HG03025 (cell line): ENCODE data around the gene ARAP1.
"Not testable (repeated sequence)": the region's sequence is repeated elsewhere in the genome, so short reads cannot be mapped to it uniquely, and the experiment has no call there.

ENCODE experiments used
- ATAC-seq: cut with Tn5 transposase; IDR thresholded peaks from one replicate; pipeline ENCODE4 v1.9.1; 2021; ENCODE audit warnings: mild to moderate bottlenecking, moderate library complexity; ENCODE audit not compliant: unreplicated experiment, low FRiP score

Gene ARAP1

DNA sequence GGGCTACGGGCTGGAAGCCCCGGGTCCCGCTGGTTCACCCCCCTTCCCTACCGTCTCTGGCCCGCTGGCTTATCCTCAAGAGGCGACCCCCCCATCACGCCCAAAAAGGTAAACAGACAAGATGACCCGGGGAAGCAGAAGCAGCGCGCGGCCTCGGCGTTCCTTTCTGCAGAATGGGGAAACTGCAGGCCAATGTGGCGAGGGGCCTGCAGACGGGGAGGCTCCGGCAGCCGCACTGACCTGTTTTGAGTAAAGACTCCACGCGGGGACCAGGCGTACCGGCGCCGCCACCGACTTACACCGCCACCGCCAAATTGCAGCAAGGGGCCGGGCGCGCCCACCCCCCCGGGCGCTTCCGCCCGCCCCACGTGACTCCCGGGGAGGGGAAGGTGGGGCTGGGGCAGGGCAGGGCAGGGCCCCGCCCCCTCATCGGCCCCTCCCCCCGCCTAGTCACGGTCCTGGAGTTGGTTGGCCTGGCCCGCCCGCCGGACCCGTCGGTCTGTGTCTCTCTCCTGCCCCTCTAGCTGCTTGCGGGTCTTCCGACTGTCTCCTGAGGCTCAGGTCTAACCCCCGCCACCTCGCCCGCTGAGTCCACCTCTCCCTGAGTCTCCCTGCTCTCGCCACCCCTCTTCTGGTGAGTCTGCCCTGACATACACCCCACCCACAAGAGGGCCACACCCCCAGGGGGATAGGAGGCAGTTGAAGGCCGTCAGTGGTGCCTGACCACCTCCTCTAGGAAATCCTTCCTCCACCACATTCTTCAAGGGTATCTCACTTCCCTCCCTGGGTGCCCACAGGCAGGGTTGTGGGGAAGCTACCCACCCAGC is at the start of gene ARAP1:
Gene ARAP1 (minus strand): TSS at position 321 of the 827 bp plus-strand sequence. CDS start 25,280 bp downstream, outside the sequence.
- ATAC-seq, result peak; percentile 47

- no peak for ATAC-seq
Observed at GRCh38 chr11:72799441-72799840, 47.2 kb upstream of the ARAP1 start.

DNA sequence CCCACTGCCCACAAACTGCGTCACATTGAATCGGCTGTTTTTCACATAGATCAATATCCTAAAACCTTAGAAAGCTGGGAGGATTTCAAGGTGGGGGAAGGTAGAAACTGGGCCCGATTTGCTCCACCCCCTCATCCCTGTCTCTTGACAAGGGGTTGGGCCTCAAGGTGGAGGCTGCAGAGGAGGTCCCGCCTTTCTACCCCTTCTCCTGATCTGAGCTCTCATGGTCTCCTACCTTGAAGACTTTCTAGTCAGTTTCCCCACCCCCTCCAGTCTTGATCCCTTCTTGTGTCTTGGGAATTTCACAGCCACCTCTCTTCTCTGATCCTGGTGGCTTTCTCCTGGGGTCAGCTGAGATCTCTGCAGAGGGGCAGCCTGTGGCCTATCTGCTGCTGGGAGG is 46.2 kb upstream of the ARAP1 start:
- ATAC-seq, result no peak

- ATAC-seq, result peak; percentile 90
Observed at GRCh38 chr11:72793425-72794367, 41.5 kb upstream of the ARAP1 start, which contains the start of gene STARD10. Gene STARD10, minus strand, starts transcription at chr11:72794047. Its CDS starts 12,866 bp downstream, at chr11:72781181.

- no peak for ATAC-seq
Observed at GRCh38 chr11:72793076-72793424, 40.8 kb upstream of the ARAP1 start.

GRCh38 chr11:72792437-72793021 is 40.3 kb upstream of the ARAP1 start:
- no peak for ATAC-seq

DNA sequence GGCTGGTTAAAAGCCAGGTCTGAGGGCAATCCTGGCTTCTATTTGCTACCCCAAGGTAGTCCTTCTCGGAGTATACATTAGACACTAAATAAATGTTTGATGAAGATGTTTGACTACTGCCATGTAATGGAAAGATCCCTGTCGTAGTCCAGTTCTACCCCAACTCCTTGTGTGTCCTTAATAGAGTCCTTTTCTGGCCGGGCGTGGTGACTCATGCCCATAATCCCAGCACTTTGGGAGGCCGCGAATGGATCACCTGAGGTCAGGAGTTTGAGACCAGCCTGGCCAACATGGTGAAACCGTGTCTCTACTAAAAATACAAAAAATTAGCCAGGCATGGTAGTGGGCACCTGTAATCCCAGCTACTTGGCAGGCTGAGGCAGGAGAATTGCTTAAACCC is 39.0 kb upstream of the ARAP1 start:
- ATAC-seq, result not testable (repeated sequence)

DNA sequence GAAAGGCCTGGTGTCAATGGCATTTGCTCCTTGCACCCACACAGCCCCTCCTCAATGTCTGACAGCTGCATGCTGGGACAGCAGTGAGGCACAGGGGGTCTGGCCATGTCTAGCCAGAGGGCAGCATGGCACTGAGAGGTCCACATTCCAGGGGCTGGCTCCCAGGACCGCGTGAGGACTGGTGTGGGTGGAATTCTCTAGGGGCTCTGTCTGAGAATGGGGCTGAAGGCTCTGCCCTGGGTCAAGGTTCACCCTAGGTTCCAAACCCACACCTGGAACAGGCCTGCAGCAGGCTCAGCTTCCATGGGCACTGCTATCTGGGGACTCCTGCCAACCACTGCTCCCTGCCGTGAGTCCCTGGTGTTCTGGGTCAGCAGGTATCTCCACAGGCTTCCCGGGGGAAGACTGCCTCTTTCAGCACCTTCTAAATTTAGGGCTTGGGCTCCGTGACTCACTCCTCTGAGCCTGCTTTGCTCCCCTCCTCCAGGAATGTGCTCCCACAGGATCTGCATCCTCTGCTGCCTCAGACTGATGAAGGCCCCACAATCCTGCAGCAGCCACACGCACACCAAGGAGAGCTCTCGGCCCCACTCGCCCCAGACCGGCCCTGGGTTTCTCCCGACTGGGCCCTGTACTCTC is 37.4 kb upstream of the ARAP1 start:
- ATAC-seq, result no peak

DNA sequence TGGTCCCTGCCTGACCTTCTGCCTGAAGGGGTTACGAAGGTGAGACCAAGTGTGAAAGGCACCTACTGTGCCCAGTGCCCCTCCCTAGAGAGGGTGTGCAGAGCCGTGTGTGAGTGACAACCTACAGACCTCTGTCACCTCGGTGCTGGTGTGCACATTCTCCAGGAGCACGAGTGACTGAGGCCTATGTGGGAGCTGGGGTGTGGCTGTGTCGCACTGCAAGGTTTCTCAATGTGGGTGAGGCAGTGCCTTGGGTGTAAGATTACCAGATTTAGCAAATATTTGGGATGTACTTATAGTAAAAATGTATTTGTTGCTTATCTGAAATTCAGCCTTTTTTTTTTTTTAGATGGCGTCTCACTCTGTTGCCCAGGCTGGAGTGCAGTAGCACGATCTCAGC is 36.0 kb upstream of the ARAP1 start:
- no peak for ATAC-seq

DNA sequence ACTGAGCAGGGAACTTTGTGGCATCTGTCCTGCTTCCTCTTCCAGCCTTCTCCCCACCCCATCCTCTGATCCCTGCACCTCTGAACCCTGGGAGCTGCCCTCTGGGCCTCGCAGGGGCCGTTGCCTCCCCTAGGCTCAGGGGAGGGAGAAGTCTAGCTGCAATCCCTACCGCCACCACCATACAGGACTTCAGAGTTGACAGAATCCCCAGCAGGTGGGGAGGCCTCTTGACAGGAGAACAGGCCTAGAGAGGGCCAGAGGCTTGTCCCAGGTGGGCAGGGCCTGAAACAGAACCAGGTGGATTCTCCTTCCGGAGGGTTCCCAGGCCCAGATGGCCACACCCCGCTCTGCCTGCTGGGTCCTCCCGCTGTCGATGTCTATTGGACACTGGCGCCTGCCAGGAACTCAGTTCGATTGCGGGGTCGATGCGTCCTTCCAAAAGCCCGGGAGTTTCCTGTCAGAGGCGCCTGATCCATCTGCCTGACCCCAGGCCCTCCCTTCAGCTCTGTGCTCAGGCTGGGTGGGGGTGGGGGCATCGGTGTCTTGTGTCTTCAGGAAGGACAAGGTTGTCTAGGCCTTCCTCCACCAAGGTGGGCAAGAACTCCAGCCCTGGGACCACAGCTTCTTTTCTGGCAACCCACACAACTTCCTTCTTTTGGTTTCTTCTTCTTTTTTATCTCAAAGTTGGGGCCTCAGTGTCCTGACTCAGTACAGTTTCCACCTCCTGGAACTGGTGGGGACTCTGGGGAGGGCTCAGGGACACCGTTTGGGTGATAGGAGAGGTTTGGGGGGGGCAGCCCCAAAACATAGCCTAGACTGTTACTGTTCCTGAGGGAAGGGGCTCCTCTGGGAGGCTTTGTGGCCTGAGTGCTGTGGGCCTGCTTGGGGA is 35.3 kb upstream of the ARAP1 start:
- no peak for ATAC-seq

DNA sequence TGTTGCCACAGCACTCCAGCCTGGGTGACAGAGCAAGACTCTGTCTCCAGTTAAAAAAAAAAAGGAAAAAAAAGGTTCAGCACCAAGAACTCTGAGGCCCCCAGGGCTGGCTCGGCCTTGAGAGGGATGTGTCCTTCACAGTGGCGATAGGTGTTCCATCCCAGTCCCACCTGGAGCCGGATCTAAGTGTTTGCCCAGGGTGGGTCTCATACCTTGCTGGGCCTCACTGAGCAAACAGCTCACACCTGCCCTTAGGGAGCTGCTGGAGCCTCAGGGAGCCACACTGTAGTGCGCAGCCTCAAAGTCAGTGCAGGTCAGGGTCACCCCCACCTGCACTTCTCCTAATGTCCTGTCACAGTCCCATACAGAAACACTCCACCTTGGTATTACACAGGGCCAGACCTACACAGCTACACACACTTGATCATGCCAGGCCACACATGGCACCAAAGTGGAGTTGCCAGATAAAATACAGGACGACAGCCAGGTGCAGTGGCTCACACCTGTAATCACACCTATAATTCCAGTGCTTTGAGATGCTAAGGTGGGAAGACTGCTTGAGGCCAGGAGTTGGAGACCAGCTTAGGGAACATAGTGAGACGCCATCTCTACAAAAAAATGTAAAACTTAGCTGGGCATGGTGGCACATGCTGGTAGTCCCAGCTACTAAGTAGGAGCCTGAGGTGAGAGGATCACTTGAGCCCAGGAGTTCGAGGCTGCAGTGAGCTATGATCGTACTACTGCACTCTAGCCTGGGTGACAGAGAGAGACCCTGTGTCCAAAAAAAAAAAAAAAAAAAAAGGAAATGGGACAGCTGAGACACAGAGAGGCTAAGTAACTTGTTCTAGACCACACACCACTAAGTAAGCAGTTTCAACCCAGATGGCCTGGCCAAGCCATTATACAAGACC is 34.4 kb upstream of the ARAP1 start:
- ATAC-seq, result no peak

DNA sequence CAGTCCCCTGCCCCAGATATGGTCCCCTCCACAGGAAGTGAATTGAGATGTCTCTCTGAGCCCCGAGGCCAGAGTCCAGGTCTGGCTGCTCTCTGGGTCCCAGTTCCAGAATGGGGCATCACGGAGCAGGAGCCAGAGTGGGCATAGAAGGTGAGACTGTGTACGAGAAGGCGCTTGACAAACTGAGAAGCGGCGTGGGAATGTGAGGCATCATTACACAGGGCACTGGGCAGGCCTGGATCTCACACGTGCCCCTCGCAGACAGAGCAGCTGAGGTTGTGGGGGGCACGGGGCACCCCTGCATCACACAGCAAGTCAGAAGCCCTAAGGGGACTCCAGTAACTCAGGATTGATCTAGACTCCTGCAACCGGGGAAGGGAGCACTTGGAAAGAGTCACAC is 32.5 kb upstream of the ARAP1 start:
- ATAC-seq, result no peak

- no peak for ATAC-seq
Observed at GRCh38 chr11:72783144-72783905, 31.1 kb upstream of the ARAP1 start.

DNA sequence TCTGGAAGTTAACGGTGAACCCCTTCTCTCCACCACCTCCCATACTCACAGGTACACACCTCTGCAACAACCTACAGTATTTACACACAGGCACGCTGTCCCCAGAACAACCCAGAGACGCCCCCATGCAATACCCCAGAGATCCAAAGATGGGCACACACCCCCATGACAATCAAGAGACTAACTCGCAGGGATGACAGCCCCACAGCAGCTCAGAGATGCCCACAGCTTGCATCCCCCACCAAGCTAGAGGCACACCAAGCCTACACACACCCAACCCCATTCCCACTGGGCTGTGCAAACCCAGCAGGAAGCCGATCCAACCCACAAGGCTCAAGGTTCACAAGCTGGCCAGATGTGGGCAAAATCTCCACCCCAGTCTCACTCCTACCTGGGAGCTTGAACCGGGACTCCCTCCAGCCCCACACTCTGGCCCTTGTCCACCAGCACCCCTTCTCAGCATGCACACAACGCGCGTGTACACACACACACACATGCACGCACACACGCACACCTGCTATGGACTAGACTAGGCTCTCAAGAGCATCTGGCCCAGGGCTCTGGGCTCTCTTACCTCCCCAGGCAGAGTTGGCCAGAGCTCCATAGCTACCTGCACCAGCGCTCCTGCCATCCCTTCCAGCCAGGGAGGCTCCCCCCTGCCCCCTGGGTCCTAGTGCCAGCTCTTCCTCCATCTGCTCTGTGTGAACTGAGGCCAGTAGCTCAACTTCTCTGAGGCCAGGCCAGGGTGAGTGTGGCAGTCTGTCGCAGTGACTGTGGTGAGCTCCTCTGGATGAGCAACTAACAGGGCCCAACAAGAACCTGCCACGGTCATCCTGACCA is 30.1 kb upstream of the ARAP1 start:
- ATAC-seq, result no peak

GRCh38 chr11:72781313-72782080 is 29.3 kb upstream of the ARAP1 start:
- no peak for ATAC-seq

GRCh38 chr11:72781063-72781312 is 28.8 kb upstream of the ARAP1 start:
- no peak for ATAC-seq
